Panc1 (cell line): ENCODE measurements around the gene PAMR1. TPM values are rescaled to one million over a fixed set of nuclear protein-coding genes. Genes with fewer than 3 reads are reported as not detected.
A peak's percentile ranks its signal among the peaks of the same experiment; 100 is the strongest.

Source experiments
- ATAC-seq: fragments of 200-7000 bp; cut with Tn5 transposase; 2 replicates; pipeline ENCODE4 v1.9.1; 2020; ENCODE audit warnings: mild to moderate bottlenecking, moderate library complexity
- BruUV-seq: library from RNA; stranded (reverse); fragments of 400-500 nt; replicated peaks from 2 replicates; lab custom pipeline; 2021; lab: Mats Ljungman, UMichigan
- CTCF ChIA-PET: fragments of 300-600 bp; sonication (Branson Sonifier 250); formaldehyde crosslinking; loops from one replicate; lab custom pipeline; 2022; ENCODE audit warnings: antibody characterized with exemption; lab: Charles Lee
- POLR2A ChIA-PET: fragments of 300-600 bp; sonication (Branson Sonifier 250); formaldehyde crosslinking; loops from one replicate; lab custom pipeline; 2022; ENCODE audit warnings: antibody characterized with exemption; lab: Charles Lee
- DNase-seq: peaks from one replicate; pipeline ENCODE4 v3.0.0-alpha.2; 2010; ENCODE audit warnings: low read depth, low spot score
- H3K27ac ChIP-seq: 2 replicates; pipeline ENCODE4 v1.5.1; 2011; ENCODE audit warnings: mild to moderate bottlenecking, low read length, inconsistent platforms
- H3K27me3 ChIP-seq: fragments of 200-500 bp; sonication (Bioruptor generic); 2 replicates; pipeline ENCODE4 v1.6.0; 2014; ENCODE audit warnings: low read length, inconsistent platforms; ENCODE audit not compliant: control insufficient read depth, insufficient read depth
- H3K36me3 ChIP-seq: fragments of 200-500 bp; sonication (Bioruptor generic); 2 replicates; pipeline ENCODE4 v1.5.1; 2014; ENCODE audit warnings: inconsistent platforms, mild to moderate bottlenecking, low read length, moderate library complexity; ENCODE audit not compliant: control insufficient read depth, insufficient read depth
- H3K4me1 ChIP-seq: 2 replicates; pipeline ENCODE4 v1.5.1; 2011; ENCODE audit warnings: inconsistent platforms, mild to moderate bottlenecking, low read length, moderate library complexity; ENCODE audit not compliant: control insufficient read depth, insufficient read depth
- H3K4me3 ChIP-seq, 2 experiments: 2 replicates each; pipeline ENCODE4 v1.5.1; 2011 to 2012; ENCODE audit warnings: low read depth in 2 of 2, low read length in 2 of 2, mild to moderate bottlenecking in 2 of 2, inconsistent platforms in 1 of 2, moderate library complexity in 1 of 2
- H3K9me3 ChIP-seq: fragments of 200-500 bp; sonication (Bioruptor generic); 2 replicates; pipeline ENCODE4 v1.5.1; 2014; ENCODE audit warnings: low read depth, mild to moderate bottlenecking, inconsistent platforms, low read length, moderate library complexity; ENCODE audit not compliant: control insufficient read depth, insufficient read depth
- CTCF ChIP-seq: fragments of 450-650 bp; IDR thresholded peaks from 2 replicates; pipeline ENCODE4 v1.5.1; 2017; ENCODE audit warnings: mild to moderate bottlenecking
- POLR2AphosphoS5 ChIP-seq: IDR thresholded peaks from 2 replicates; pipeline ENCODE4 v1.6.1; 2012; ENCODE audit warnings: mild to moderate bottlenecking, low read depth, low read length, moderate library complexity
- REST ChIP-seq, 2 experiments: IDR thresholded peaks; 2 replicates each; pipeline ENCODE4 v1.6.1; 2011 to 2012; ENCODE audit warnings: low read depth in 2 of 2, control low read depth in 1 of 2, low read length in 1 of 2, mild to moderate bottlenecking in 1 of 2, moderate library complexity in 1 of 2; ENCODE audit not compliant: insufficient read depth in 1 of 2
- TCF7L2 ChIP-seq: IDR thresholded peaks from 2 replicates; pipeline ENCODE4 v1.6.1; 2011; ENCODE audit warnings: mild to moderate bottlenecking, low read depth, low read length, inconsistent platforms
- in situ Hi-C: cut with HindIII; loops from 2 replicates; pipeline ENCODE4 v1.10.0; 2016; ENCODE audit warnings: low sequenced_read_pairs, low pct_unique_long_range_greater_than_20kb
- intact Hi-C: fragments of 100-400 bp; cut with micrococcal nuclease; formaldehyde crosslinking; loops from one replicate; pipeline ENCODE4 v1.10.0; 2022; ENCODE audit not compliant: unreplicated experiment
- total RNA-seq: library from RNA; stranded (reverse); gene quantifications from one replicate; pipeline ENCODE4 v1.2.1, GENCODE V29; 2021; ENCODE audit not compliant: unreplicated experiment

PAMR1 gene
- total RNA-seq, 1 experiment from 2014 or later: 0.13 TPM

- in situ Hi-C loops: no loop called here
- POLR2A ChIA-PET: interaction anchor here (0.6 kb wide), 1 partner anchor 122 kb away, joined by 3 read pairs; no protein-coding TSS in a partner anchor
These were observed 130.5 kb downstream of the PAMR1 start for GRCh38 chr11:35394941-35395340.

DNA sequence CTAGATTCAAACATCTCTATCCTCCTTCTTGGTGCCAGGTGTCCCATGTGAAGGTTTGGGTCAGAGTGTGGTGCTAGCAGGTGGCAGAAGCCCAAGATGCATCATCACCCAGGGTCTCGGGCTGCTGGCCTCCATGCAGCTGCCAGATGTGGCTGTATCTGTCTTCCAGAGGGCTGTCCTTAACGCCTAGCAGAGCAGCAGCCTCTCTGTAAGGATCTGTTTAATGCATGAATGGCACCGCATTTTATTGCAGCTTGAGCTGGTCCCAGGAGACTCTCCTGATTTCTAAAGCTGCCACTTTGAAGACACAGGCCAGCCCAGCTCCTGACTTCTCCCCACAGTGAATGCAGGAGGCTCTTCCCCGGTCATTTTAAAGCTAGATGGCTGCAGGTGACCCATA lies 132.3 kb downstream of the PAMR1 start:
- in situ Hi-C loops: no loop called here

More at GRCh38 chr11:35394941-35395340, 130.5 kb downstream of the PAMR1 start:
- CTCF ChIA-PET: interaction anchor here (0.6 kb wide), 1 partner anchor 407 kb away, joined by 4 read pairs; no protein-coding TSS in a partner anchor
- DNase-seq (no peak), ATAC-seq (no peak)
- Histone ChIP-seq H3K9me3 (no peaks in the 10 kb centered on the region), H3K36me3 (no peaks in the 10 kb centered on the region), H3K27ac (no peak overlapping the region), H3K4me1 (peaks cover 28% of the 10 kb centered on the region), H3K4me3 (no peak overlapping the region), H3K27me3 (no peaks in the 10 kb centered on the region)
- TF ChIP-seq REST (IDR thresholded peaks at IDR 0.05; ENCODE audit: insufficient read depth in 1 of 2, low read depth in 2 of 2, low read length in 1 of 2) (no peak), POLR2AphosphoS5 (no peak), CTCF (no peak), TCF7L2 (no peak)
- BruUV-seq: no TSS peak
- intact Hi-C loops: loop anchor here (5.0 kb wide), 2 partner anchors 173 to 808 kb away; no protein-coding TSS in a partner anchor

More for the DNA sequence above, 132.3 kb downstream of the PAMR1 start:
- no peaks in the 10 kb centered on the region for H3K36me3 ChIP-seq
- DNase-seq (no peak), ATAC-seq (no peak)
- no TSS peak for BruUV-seq
- ChIA-PET POLR2A (interaction anchor here (0.6 kb wide), 1 partner anchor 194 kb away, joined by 3 read pairs; no protein-coding TSS in a partner anchor), CTCF (no interaction called here)
- no peak overlapping the region for H3K4me3 ChIP-seq
- intact Hi-C loops: loop anchor here (2.0 to 5.0 kb wide), 3 partner anchors 171 to 806 kb away; no protein-coding TSS in a partner anchor
- TF ChIP-seq POLR2AphosphoS5: no peak
- no peak for TF ChIP-seq TCF7L2
- no peak for TF ChIP-seq REST (IDR thresholded peaks at IDR 0.05; ENCODE audit: insufficient read depth in 1 of 2, low read depth in 2 of 2, low read length in 1 of 2)
- TF ChIP-seq CTCF: no peak
- peaks cover 28% of the 10 kb centered on the region for H3K4me1 ChIP-seq
- H3K27me3 ChIP-seq: no peaks in the 10 kb centered on the region
- no peaks in the 10 kb centered on the region for H3K9me3 ChIP-seq
- H3K27ac ChIP-seq: peak overlapping the region; percentile 29; the same call in 1 of the 2 replicates
